KMS-11 (cell line): ENCODE data around the gene C1orf21.

Source experiments
- H2AFZ ChIP-seq: fragments of 200-600 bp; sonication (generic); 2 replicates; pipeline ENCODE4 v1.6.1; 2016; ENCODE audit warnings: antibody characterized with exemption, mixed run types, low read depth
- H3K27ac ChIP-seq: fragments of 200-600 bp; sonication (generic); 2 replicates; pipeline ENCODE4 v1.6.1; 2016; ENCODE audit warnings: mild to moderate bottlenecking, mixed run types
- H3K27me3 ChIP-seq: fragments of 200-600 bp; sonication (generic); 2 replicates; pipeline ENCODE4 v1.6.1; 2017; ENCODE audit warnings: mild to moderate bottlenecking, low read depth, mixed run types, moderate library complexity; ENCODE audit not compliant: insufficient read depth
- H3K36me3 ChIP-seq: fragments of 200-600 bp; sonication (generic); 2 replicates; pipeline ENCODE4 v1.6.1; 2017; ENCODE audit warnings: mild to moderate bottlenecking, mixed run types; ENCODE audit not compliant: insufficient read depth
- H3K4me1 ChIP-seq: fragments of 200-600 bp; sonication (generic); 2 replicates; pipeline ENCODE4 v1.6.1; 2016; ENCODE audit warnings: mild to moderate bottlenecking, low read depth, mixed run types; ENCODE audit not compliant: poor library complexity, severe bottlenecking
- H3K4me2 ChIP-seq: fragments of 200-600 bp; sonication (generic); 2 replicates; pipeline ENCODE4 v1.7.0; 2016; ENCODE audit warnings: mild to moderate bottlenecking, mixed run types
- H3K4me3 ChIP-seq: fragments of 200-600 bp; sonication (generic); IDR thresholded peaks from 2 replicates; pipeline ENCODE4 v1.6.1; 2017; ENCODE audit warnings: low read depth, low read length, mixed read lengths; ENCODE audit not compliant: insufficient read depth
- H3K79me2 ChIP-seq: fragments of 200-600 bp; sonication (generic); 2 replicates; pipeline ENCODE4 v1.6.1; 2016; ENCODE audit warnings: low read depth, mixed run types; ENCODE audit not compliant: insufficient read depth
- H3K9ac ChIP-seq: fragments of 200-600 bp; sonication (generic); 2 replicates; pipeline ENCODE4 v1.6.1; 2016; ENCODE audit warnings: mild to moderate bottlenecking, mixed run types
- H4K20me1 ChIP-seq: fragments of 200-600 bp; sonication (generic); 2 replicates; pipeline ENCODE4 v1.6.1; 2016; ENCODE audit warnings: mild to moderate bottlenecking, mixed run types; ENCODE audit not compliant: insufficient read depth
- CTCF ChIP-seq: fragments of 200-600 bp; sonication (generic); conservative IDR thresholded peaks from 2 replicates; pipeline ENCODE4 v1.6.1; 2017; ENCODE audit warnings: low read depth, mild to moderate bottlenecking, antibody characterized with exemption, low read length, moderate library complexity, mixed read lengths

Gene C1orf21

GRCh38 chr1:184423649-184424048 is 36.8 kb downstream of the C1orf21 start:
- Histone ChIP-seq H3K9ac (no peak overlapping the region), H3K4me2 (no peak overlapping the region), H3K79me2 (peaks cover 8% of the 10 kb centered on the region; the same call in 1 of the 2 replicates), H4K20me1 (no peaks in the 10 kb centered on the region), H3K36me3 (no peaks in the 10 kb centered on the region), H3K4me1 (peaks cover 17% of the 10 kb centered on the region), H3K27ac (no peak overlapping the region), H3K27me3 (no peaks in the 10 kb centered on the region), H2AFZ (no peak overlapping the region), H3K4me3 (no peak overlapping the region)
- TF ChIP-seq CTCF = no peak

GRCh38 chr1:184424157-184424556 is 37.3 kb downstream of the C1orf21 start:
- Histone ChIP-seq H3K4me3 (no peak overlapping the region), H2AFZ (no peak overlapping the region), H3K4me1 (peaks cover 12% of the 10 kb centered on the region), H3K4me2 (no peak overlapping the region), H3K36me3 (no peaks in the 10 kb centered on the region), H3K27me3 (no peaks in the 10 kb centered on the region), H3K79me2 (peaks cover 8% of the 10 kb centered on the region; the same call in 1 of the 2 replicates), H3K27ac (no peak overlapping the region), H3K9ac (no peak overlapping the region), H4K20me1 (no peaks in the 10 kb centered on the region)
- no peak for TF ChIP-seq CTCF

GRCh38 chr1:184424945-184425344 is 38.1 kb downstream of the C1orf21 start:
- Histone ChIP-seq H3K27ac (no peak overlapping the region), H3K4me1 (peaks cover 4% of the 10 kb centered on the region), H2AFZ (no peak overlapping the region), H3K4me3 (no peak overlapping the region), H4K20me1 (no peaks in the 10 kb centered on the region), H3K36me3 (no peaks in the 10 kb centered on the region), H3K9ac (no peak overlapping the region), H3K79me2 (peaks cover 6% of the 10 kb centered on the region; the same call in 1 of the 2 replicates), H3K4me2 (no peak overlapping the region), H3K27me3 (no peaks in the 10 kb centered on the region)
- TF ChIP-seq CTCF = no peak

- Histone ChIP-seq H3K36me3 (no peaks in the 10 kb centered on the region), H3K4me1 (no peaks in the 10 kb centered on the region), H3K4me2 (no peak overlapping the region), H3K27me3 (no peaks in the 10 kb centered on the region), H3K79me2 (no peaks in the 10 kb centered on the region), H2AFZ (no peak overlapping the region), H3K27ac (no peak overlapping the region), H3K9ac (no peak overlapping the region), H4K20me1 (no peaks in the 10 kb centered on the region), H3K4me3 (no peak overlapping the region)
- no peak for TF ChIP-seq CTCF
Measured at GRCh38 chr1:184425449-184426277, 38.8 kb downstream of the C1orf21 start.
